Measurements from ENCODE around the gene ING1.
"Not testable (repeated sequence)": the region's sequence is repeated elsewhere in the genome, so short reads cannot be mapped to it uniquely, and the experiment has no call there.

The ING1 gene, protein sequence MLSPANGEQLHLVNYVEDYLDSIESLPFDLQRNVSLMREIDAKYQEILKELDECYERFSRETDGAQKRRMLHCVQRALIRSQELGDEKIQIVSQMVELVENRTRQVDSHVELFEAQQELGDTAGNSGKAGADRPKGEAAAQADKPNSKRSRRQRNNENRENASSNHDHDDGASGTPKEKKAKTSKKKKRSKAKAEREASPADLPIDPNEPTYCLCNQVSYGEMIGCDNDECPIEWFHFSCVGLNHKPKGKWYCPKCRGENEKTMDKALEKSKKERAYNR

DNA sequence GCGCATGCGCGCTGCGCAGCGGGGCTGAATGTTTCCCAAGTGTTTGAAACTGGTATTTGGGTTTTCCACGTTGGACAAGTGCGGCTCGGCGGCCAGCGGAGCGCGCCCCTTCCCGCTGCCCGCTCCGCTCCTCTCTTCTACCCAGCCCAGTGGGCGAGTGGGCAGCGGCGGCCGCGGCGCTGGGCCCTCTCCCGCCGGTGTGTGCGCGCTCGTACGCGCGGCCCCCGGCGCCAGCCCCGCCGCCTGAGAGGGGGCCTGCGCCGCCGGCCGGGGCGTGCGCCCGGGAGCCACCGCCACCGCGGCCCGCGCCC, at the start of gene ING1:
ING1 (plus strand) TSS at position 59 of the 311 bp plus-strand sequence. CDS start 450 bp downstream, outside the sequence.
- DNase-seq (ENCODE audit: low read depth in 1 of 2, low spot score in 1 of 2) = peak in 1 of 2 experiments; percentile 71
- in situ Hi-C loops (cut with HindIII; ENCODE audit: low pct_unique_long_range_greater_than_20kb, low sequenced_read_pairs) = no loop called here
- no peak for TF ChIP-seq JUND (IDR thresholded peaks at IDR 0.05; ENCODE audit: low read depth)

DNA sequence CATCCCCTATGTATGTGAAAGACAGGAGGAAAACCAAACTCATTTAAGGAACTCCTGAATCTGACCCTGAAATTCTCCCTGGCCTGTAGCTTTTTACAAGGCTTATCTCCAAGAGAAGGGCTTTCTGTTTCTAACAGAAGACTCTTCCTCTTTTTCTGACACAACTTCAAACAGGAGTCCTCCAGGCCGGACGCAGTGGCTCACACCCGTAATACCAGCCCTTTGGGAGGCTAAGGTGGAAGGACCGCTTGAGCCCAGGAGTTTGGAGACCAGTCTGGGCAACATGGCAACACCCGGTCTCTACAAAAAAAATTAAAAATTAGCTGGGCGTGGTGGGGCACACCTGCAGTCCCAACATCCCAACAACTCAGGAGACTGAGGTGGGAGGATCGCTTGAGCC, 49.5 kb upstream of the ING1 start:
- in situ Hi-C loops (cut with HindIII; ENCODE audit: low pct_unique_long_range_greater_than_20kb, low sequenced_read_pairs) = no loop called here
- no peak for DNase-seq (ENCODE audit: low read depth in 1 of 2, low spot score in 1 of 2)
- no peak for TF ChIP-seq JUND (IDR thresholded peaks at IDR 0.05; ENCODE audit: low read depth)

DNA sequence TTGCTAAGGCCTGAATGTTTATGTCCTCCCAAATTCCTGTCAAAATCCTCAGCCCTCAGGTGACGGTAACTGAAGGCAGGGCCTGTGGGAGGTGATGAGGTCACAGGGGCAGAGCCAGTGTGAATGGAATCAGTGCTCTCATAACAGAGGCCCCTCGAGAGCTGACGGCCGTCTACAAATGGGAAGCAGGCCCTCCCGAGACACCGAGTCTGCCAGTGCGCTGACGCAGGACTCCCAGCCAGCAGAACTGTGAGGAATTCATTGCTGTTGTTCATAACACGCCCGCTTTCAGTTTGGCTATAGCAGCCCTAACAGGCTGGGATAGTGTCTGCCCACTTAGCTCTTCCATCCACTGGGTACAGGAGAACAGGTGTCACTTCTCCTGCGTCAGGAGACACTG, 48.8 kb upstream of the ING1 start:
- no peak for TF ChIP-seq JUND (IDR thresholded peaks at IDR 0.05; ENCODE audit: low read depth)
- in situ Hi-C loops (cut with HindIII; ENCODE audit: low pct_unique_long_range_greater_than_20kb, low sequenced_read_pairs) = no loop called here
- no peak for DNase-seq (ENCODE audit: low read depth in 1 of 2, low spot score in 1 of 2)

DNA sequence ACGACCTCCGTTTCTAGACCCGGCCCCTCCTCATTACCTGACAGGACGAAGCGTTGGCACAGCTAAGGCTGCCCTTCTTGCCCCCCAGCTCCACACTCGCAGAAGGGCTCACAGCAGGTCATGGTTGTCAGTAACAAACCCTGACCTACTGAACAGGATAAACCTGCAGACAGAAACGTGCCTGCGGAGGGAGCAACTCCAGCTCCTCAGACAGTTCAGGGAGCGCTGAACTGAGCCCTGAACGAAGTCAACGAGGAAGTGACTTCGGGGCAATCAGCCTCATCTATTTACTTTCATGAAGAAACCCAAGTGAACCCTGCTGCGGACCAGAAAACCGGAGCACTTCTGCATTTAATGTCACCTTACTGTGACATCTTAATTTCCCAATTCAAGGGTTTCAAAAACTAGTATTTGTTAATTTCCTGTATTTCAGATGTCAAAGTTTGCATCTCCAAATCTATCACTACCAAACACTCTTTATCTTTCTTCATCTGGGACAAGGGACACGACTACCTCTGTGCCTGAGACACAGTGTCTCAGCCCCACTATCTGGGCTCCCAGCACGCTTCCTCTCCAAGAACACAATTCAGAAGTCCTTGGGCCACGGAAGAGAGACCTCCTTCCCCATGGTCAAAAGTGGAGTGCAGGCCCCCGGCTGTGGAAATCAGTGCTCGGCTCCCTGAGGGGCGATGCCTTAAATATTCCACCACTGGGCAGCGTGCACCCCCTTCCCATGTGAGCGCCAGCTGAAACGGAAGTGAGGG, 47.8 kb upstream of the ING1 start:
- in situ Hi-C loops (cut with HindIII; ENCODE audit: low pct_unique_long_range_greater_than_20kb, low sequenced_read_pairs) = no loop called here
- no peak for TF ChIP-seq JUND (IDR thresholded peaks at IDR 0.05; ENCODE audit: low read depth)

DNA sequence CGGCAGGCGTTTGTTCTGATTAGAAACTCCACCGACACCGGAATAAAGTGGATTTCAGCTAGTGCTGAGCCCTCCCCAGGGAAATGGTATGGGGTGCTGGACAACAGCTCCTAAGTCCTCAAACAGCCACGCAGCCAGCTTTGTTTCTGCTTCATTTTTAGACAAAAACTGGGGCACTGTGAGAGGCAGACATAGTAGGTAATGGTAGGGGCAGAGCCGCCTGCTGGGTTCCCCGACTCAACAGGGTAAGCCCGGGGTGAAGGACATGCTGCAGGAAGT, 47.3 kb upstream of the ING1 start:
- no peak for DNase-seq (ENCODE audit: low read depth in 1 of 2, low spot score in 1 of 2)
- in situ Hi-C loops (cut with HindIII; ENCODE audit: low pct_unique_long_range_greater_than_20kb, low sequenced_read_pairs) = no loop called here
- no peak for TF ChIP-seq JUND (IDR thresholded peaks at IDR 0.05; ENCODE audit: low read depth)

More for the DNA sequence above, 47.8 kb upstream of the ING1 start:
- DNase-seq (ENCODE audit: low read depth in 1 of 2, low spot score in 1 of 2) = peak; percentile 39 to 70

DNA sequence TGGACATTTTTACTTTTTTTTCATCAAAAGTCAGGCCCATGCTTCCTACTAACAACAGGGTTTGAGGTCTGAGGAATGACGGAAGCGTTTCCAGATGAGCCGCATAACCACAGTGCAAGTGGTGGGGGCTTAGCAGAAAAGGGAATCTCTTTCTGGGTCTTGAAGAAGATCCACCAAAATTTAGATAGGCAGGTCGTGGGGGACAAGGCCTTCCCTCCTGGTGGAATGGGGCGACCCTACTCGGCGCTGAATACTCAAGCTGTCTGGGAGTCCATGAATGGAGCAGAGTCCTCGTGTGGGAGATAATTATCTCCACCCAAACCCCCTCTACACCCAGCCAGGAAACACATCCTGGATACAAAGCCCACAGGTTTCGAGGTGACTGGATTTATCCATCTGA, 44.5 kb upstream of the ING1 start:
- in situ Hi-C loops (cut with HindIII; ENCODE audit: low pct_unique_long_range_greater_than_20kb, low sequenced_read_pairs) = no loop called here
- no peak for TF ChIP-seq JUND (IDR thresholded peaks at IDR 0.05; ENCODE audit: low read depth)

DNA sequence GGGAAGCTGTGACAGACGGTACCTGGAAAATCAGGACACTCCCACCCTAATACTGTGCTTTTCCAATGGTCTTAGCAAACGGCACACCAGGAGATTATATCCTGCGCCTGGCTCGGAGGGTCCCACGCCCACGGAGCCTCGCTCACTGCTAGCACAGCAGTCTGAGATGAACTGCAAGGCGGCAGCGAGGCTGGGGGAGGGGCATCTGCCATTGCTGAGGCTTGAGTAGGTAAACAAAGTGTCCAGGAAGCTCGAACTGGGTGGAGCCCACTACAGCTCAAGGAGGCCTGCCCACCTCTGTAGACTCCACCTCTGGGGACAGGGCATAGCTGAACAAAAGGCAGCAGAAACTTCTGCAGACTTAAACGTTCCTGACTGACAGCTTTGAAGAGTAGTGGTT, 43.7 kb upstream of the ING1 start:
- in situ Hi-C loops (cut with HindIII; ENCODE audit: low pct_unique_long_range_greater_than_20kb, low sequenced_read_pairs); DNase-seq (ENCODE audit: low read depth in 1 of 2, low spot score in 1 of 2): not testable (repeated sequence)

More for the DNA sequence above, 44.5 kb upstream of the ING1 start:
- DNase-seq (ENCODE audit: low read depth in 1 of 2, low spot score in 1 of 2) = no peak

DNA sequence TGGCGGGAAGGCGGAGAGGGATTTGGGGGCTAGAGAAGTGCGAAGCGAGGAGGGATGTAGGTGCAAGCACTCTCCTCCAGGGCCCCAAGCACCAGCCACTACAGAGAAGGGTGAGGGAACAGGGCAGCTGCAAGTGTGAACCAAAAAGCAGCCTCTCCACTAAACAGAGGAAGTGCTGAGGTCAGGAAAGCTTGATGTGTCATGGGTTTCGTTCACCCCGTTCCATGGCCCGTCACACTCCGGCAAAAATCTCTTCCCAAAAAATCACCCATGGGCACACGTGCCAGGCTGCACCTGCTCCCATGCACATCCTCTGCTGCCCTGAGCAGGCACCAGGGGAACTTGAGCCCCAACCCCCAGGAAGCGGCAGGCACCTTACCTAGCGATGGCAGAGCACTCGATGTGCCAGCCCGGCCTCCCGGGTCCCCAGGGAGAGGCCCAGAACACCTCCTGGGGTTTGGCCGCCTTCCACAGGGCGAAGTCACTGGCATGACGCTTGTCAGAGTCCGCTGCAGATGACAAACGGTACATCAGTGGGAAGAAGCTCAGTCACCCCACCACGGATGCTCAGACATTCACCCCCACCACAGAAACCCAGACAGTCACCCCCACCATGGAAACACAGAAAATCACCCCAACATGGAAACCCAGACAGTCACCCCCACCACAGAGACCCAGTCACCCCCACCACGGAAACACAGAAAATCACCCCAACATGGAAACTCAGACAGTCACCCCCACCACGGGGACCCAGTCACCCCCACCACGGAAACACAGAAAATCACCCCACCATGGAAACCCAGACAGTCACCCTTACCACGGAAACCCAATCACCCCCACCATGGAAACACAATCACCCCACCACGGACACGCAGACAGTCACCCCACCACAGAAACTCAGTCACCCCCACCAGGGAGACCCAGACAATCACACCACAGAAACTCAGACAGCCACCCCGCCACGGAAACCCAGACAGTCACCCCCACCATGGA, 36.6 kb upstream of the ING1 start:
- DNase-seq (ENCODE audit: low read depth in 1 of 2, low spot score in 1 of 2) = no peak
- no peak for TF ChIP-seq JUND (IDR thresholded peaks at IDR 0.05; ENCODE audit: low read depth)
- in situ Hi-C loops (cut with HindIII; ENCODE audit: low pct_unique_long_range_greater_than_20kb, low sequenced_read_pairs) = no loop called here

DNA sequence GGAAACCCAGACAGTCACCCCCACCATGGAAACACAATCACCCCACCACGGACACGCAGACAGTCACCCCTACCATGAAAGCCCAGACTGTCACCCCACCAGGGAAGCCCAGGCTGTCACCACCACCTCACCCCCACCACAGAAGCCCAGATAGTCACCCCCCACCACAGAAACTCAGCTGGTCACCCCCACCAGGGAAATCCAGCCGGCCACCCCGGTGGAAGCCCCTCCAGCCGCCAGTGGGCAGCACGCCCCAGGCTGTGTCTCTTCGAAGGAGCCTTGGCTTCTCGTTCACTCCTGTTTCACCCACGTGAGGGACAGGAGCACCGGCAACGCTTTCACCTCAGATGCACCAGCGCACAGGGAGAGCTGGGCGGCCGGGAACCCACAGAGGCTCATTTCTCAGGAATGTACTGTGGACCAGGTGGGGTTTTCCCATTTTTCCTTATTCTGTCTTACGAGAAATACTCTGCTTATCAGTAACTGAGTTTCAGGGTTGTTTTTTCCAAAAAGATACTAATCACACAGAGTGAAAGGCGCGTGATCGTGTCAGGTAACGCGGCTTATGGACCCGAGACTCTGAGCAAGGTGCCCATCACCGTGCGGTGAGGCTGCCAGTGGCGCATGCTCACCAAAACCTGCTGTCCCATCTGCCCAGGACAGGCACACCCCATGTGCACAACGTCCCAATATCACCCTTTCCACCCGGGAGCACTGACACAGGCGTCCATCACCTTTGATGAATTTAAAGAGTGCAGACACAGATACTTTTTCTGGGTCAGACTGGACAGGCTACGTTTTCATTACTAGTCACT, 35.6 kb upstream of the ING1 start:
- no peak for DNase-seq (ENCODE audit: low read depth in 1 of 2, low spot score in 1 of 2)
- in situ Hi-C loops (cut with HindIII; ENCODE audit: low pct_unique_long_range_greater_than_20kb, low sequenced_read_pairs) = no loop called here
- TF ChIP-seq JUND (IDR thresholded peaks at IDR 0.05; ENCODE audit: low read depth) = no peak

DNA sequence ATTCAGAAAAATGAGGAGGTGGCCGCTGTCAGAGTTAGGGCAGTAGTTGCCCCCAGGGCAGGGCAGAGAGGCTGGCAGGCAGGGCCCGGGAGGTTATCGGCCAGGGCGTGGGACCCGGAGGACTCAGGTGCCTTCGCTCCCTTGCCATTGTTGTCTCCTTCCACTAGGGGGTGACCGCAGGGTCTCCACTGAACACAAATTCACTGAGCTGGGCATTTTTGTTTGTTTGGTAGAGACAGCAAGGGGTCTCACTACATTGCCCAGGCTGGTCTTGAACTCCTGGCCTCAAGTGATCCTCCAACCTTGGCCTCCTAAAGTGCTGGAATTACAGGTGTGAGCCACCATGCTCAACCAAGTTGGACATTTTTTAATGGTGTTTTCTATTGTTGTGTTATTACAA, 32.6 kb upstream of the ING1 start:
- DNase-seq (ENCODE audit: low read depth in 1 of 2, low spot score in 1 of 2) = peak in 1 of 2 experiments; percentile 25
- TF ChIP-seq JUND (IDR thresholded peaks at IDR 0.05; ENCODE audit: low read depth) = no peak
- in situ Hi-C loops (cut with HindIII; ENCODE audit: low pct_unique_long_range_greater_than_20kb, low sequenced_read_pairs) = no loop called here

DNA sequence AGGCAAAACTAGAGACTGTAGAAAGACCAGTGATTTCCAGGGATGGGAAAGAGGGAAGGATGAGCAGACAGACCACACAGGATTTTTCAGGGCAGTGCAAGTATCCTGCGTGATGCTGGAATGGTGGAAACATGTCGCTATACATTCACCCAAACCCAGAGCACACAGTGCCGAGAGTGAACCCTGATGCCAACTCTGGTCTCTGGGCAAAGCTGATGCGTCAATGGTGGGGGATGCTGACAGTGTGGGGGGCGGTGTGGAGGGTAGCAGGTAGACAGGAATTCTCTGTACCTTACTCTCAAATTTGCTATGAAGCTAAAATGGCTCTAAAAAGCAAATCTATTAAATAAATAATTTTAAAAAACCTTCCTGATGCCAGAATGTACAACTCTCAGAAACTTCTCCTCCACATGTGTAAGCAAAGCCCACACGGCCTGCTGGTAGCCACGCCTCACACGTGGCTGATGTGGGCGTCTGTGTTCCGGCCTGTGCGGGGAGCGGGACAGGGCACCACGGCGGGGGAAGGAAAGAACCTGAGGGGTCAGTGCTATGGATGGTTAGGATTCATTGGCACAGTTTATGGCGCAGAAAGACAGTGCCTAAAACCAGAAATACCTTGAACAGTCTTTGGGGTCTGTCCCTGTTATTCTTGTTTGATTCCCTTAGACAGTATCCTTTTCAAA, 31.5 kb upstream of the ING1 start:
- in situ Hi-C loops (cut with HindIII; ENCODE audit: low pct_unique_long_range_greater_than_20kb, low sequenced_read_pairs) = no loop called here
- DNase-seq (ENCODE audit: low read depth in 1 of 2, low spot score in 1 of 2) = no peak
- TF ChIP-seq JUND (IDR thresholded peaks at IDR 0.05; ENCODE audit: low read depth) = no peak

DNA sequence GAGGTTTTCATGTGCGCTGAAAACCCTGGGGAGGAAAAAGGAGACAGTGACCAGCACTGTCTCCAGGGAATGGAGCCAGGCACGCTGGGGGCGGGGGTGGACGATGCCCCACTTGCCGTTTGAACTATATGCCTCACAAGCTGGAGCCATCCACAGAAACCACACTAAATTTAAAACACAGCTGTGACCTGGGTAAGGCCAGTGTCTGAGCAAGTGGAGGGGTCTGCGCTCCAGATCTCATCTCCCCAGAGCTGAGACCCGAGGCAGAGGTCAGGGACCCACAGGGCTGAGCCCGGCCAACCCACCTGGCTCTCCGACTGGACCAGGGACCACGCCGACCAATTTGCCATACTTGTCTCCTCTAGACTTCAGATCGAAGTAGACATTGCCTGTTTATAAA, 30.8 kb upstream of the ING1 start:
- no peak for TF ChIP-seq JUND (IDR thresholded peaks at IDR 0.05; ENCODE audit: low read depth)
- DNase-seq (ENCODE audit: low read depth in 1 of 2, low spot score in 1 of 2) = no peak
- in situ Hi-C loops (cut with HindIII; ENCODE audit: low pct_unique_long_range_greater_than_20kb, low sequenced_read_pairs) = no loop called here

All from T47D (cell line).